ENCODE data around the gene DIS3L2.

Gene DIS3L2

DNA sequence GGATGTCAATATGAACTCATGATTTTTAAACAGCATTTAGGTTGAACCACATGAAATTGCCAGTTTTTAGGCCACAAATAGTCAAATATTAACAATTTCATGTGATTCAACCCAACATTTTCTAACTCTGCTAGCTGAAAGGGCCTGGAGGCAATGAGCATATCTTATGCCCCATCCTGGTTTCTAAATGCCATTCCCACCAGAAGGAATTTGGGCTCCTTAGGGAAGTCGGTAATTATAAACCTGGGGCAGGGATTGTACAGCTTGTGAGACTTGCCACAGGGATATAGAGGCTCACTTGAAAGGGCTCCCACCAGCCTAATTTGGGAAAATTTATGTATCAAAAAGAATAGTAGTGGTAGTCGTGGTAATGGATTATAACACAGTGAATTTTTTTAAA is 238.7 kb downstream of the DIS3L2 start:
- DNase-seq, result no peak

DNA sequence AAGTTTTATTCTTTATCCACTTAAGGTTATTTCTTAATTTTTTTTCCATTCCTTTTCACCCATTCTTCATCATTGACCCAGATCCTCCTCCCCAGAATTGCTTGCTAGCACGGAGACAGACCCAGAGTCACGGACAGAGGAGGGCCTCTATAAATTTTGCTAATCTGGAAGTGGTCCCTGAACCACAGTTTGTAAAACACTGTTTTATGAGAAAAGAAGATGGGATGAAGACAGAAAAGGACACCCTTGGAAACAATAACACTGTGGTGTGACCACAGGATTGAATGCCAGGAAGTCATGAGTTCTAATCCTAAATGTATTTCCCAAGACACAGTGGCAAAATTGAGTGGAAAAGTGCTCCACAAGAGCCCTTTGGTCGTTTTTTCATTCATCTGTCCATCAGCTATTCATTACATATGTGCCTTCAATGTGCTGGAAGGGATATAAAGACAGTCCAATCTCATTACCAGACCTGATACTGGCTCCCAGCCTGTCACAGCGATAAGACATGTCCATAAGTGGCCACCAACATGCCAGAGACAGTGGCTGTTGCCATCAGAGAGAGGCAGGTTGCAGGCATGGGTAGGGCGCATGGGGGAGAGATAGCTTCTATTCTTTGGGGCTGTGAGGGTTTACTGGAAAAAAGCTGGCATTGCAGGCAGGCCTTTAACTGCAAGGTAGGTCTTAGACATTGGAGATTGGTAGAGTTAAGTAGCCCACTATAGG is 241.8 kb downstream of the DIS3L2 start:
- DNase-seq, result no peak

- no peak for DNase-seq
Observed at GRCh38 chr2:232203936-232204335, 242.4 kb downstream of the DIS3L2 start.

- DNase-seq, result no peak
Observed at GRCh38 chr2:232204457-232204931, 243.0 kb downstream of the DIS3L2 start.

DNA sequence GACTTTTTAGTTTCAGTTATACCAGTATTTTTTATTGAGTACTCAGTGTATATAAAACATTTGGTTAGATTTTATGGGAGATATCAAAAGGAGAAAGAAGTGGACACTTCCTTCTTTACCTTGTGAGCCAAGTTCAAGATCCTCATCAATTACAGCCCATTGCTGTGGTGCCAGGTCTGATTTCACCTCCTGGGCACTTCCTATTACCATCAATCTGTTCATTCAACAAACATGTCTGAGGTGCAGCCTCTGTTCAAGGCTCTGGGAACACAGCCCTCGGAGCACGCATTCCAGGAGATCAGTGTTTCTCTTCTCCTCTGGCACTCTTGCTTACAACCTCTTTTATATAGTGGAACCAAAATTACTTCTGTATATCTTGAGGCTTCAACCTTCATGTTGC is 245.7 kb downstream of the DIS3L2 start:
- DNase-seq, result no peak

DNA sequence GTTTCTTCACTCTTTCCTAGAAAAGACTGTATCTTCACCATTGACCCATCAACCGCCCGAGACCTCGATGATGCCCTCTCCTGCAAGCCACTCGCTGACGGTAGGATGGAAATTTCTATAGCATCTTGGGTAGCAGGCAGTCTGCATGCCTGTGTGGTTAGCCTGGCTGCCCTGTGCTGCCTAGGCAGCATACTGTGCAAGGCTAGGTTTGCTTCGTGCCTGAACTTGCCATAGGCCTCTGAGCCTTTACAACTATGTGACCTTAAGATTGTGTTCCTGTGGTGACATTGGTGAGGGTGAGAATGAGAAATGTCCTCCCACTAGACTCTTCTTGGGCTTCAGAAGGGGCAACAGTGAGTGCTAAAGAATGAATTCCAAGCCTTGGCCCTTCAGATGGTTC is 248.8 kb downstream of the DIS3L2 start:
- DNase-seq, result no peak

DNA sequence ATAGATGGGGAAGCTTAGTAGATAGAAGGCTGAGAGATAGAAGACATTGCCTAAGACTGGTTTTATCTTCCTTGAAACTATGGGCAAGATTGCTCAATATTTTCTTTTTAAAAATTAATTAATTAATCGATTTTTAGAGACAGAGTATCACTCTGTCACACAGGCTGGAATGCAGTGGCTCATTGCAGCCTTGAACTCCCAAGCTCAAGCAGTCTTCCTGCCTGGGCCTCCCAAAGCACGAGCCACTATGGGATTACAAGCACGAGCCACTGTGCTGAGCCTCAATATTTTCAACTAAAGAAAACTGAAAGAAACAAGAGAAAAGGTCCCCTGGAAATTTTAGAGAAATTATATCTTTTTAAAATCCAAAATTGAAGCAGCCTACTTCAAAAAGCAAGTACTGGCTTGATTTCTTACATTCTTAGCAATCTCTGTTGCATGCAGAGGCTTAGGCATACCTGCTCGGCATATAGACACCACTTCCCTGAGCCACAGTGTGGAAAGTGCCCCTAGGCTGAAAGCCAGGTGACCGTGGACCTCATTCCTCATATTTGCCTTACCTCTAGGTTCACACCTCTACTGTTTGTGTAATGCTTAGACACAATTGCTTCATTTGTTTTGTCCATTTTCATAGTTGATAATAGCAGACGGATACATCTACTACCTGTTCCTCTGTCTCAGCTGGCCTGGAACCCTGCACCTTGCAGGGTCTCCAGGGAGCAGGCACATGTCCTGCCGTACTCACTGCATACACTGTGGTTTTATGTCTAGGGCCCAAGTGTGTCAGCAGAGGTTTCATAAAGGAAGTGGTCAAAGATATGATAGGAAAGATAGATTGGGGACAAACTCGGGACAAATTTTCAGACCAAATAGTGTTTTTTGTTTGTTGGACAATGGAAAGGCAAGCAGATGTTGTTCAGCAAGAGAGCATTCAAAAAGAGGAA is 250.5 kb downstream of the DIS3L2 start:
- peak; percentile 3 for DNase-seq

DNA sequence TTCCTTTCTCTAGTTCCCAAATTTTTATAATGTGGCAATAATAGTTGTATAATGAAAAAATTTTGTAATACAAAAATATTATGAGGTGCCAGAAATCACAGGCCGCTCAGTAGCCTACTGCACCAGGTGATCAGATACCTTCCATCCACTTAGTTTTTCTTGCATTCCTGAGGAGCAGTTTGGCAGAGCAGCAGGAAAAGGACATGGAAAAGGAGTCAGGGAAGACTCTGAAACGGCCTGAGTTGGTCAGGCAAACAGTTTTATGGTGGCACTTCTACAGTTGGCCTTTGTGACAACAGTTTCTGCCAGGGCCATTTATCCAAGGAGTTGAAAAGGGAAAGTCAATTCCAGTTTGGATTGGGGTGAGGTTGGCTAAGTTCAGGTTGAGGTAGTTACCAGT is 251.7 kb downstream of the DIS3L2 start:
- no peak for DNase-seq

DNA sequence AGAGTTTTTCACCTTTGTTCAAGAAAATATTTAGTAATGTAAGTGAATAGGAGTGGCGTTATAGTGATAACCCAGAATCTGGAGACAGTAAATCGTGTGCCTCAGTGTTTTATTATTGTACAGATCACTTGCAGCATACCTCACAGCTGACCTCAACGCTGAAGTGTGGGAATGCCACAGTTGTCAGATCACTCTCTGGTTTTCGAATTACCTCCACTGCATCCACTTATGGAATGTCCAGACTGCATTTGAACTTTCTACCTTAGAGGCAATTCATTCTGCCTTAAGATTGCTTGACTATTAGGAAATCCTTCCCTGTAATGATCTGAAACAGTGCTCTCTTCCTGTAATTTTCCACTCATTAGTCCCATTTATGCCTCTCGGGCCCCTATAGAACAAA is 252.5 kb downstream of the DIS3L2 start:
- no peak for DNase-seq

DNA sequence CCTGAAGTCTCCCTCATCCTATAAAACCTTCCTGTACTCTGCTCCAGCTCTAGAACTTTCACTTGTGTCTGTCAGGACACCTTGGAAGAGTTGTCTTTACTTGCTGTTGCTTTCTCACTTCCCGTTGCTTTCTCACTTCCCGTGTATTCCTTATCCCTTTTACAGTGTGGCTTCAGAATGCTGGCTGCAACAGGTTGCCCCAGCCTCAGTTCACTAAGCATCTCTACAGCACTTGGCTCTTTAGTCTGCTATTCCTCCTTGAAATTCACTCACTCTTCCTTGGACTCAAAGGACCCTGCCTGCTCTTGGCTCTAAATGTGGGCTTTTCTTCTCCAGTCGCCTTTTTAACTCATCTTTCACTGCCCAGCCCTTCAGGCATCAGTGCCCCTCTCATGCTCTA is 254.5 kb downstream of the DIS3L2 start:
- DNase-seq, result no peak

GRCh38 chr2:232218778-232219495 is 257.4 kb downstream of the DIS3L2 start:
- DNase-seq, result no peak

DNA sequence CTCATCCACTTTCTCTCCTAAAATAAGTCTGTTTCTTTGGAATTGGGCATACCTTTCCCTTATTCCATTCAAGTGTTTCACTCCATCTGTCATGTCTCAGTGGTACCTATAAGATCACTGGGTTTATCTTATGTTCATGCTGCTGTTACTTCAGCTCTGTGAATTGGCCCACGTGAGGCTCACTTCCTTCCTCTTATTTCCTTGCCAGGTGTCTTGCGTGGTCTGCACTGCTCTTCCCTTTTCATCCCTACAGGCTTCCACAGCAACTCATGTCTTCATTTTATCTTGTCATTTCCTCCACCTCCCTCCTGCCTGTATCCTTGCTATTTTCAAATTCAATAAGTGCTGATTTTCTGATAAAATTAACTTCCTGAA is 258.0 kb downstream of the DIS3L2 start:
- DNase-seq, result no peak

DNA sequence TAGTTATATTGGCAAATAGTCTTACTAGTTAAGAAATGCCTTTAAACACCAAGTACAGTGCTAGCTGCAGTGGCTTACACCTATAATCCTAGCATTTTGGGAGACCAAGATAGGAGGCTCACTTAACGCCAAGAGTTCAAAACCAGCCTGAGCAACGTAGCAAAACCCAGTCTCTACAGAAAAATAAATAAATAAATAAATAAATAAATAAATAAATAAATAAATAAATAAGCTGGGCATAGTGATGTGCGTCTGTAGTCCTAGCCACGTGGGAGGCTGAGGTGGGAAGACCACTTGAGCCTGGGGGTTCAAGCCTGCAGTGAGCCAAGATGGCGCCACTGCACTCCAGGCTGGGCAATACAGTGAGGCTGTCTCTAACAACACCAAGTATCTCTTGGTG is 258.4 kb downstream of the DIS3L2 start:
- no peak for DNase-seq

DNA sequence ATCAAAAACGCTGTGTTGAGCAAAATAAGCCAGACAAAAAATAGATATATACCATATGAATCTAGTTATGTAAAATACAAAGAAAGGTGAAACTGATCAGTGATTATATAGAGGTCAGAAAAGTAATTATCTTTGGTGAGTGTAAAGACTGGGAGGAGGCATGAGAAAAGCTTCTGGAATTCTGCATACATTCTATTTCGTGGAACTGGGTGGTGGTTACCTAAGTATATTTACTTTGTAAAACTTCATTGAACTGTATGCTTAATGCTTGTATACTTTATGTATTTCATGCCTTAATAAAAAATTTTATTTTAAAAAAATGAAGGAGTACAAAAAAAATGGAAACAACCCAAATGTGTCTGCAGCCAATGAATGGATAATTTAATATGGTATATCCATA is 263.9 kb downstream of the DIS3L2 start:
- no peak for DNase-seq

DNA sequence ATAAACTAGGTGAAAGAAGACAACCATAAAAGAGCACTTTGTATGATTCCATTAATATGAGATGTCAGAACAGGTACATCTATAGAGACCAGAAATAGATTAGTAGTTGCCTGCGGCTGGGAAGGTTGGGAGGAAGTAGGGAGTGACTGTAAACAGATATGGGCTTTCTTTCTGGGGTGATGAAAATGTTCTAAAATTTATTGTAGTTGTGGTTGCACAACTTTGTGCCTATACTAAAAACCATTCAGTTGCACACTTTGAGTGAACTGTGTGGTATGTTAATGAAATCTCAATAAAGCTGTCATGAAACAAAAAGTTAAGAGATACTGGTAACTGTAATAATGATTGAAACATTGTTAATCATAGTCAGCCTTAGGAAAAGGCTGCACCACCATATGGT is 264.4 kb downstream of the DIS3L2 start:
- no peak for DNase-seq

- no peak for DNase-seq
Observed at GRCh38 chr2:232228332-232228731, 266.8 kb downstream of the DIS3L2 start.

- DNase-seq, result no peak
Observed at GRCh38 chr2:232228971-232229894, 267.7 kb downstream of the DIS3L2 start.

GRCh38 chr2:232229911-232230310 is 268.4 kb downstream of the DIS3L2 start:
- DNase-seq, result no peak

- peak; percentile 14 for DNase-seq
Observed at GRCh38 chr2:232230560-232230959, 269.0 kb downstream of the DIS3L2 start.

DNA sequence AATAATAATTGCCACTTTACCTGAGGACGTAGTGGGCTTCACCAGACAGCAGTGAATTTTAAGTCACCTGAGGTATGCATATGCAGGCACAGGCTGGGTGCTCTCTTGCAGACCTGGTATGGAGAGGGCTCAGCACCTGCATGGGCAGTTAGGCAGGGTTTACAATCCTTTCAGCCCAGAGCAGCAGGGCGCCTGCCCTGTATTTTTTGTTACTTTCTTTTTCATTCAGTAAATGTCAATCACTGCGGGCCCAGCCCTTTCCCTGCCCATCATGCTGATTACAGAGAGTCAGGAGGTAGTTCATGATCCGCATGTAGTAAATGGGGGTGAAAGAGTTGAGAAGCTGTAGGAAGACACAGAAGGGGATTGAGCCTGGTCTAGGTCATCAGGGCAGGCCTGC is 270.0 kb downstream of the DIS3L2 start:
- DNase-seq, result no peak

DNA sequence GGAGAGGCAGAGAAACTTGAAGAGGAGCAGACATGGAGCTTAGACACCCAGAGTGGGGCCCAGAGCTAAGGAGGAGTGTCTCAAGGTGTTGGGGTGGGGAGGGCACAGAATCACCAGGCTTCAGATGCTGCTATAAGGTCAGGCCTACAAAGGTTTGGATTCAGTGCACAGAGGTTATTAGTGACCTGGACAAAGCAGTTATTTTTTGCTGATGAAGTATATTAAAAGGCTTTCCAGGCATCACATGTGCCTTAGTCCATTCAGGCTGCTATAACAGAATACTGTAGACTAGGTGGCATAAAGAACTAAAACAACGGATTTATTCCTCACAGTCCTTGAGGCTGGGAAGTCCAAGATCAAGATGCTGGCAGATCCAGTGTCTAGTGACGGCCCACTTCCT is 271.4 kb downstream of the DIS3L2 start:
- no peak for DNase-seq

DNA sequence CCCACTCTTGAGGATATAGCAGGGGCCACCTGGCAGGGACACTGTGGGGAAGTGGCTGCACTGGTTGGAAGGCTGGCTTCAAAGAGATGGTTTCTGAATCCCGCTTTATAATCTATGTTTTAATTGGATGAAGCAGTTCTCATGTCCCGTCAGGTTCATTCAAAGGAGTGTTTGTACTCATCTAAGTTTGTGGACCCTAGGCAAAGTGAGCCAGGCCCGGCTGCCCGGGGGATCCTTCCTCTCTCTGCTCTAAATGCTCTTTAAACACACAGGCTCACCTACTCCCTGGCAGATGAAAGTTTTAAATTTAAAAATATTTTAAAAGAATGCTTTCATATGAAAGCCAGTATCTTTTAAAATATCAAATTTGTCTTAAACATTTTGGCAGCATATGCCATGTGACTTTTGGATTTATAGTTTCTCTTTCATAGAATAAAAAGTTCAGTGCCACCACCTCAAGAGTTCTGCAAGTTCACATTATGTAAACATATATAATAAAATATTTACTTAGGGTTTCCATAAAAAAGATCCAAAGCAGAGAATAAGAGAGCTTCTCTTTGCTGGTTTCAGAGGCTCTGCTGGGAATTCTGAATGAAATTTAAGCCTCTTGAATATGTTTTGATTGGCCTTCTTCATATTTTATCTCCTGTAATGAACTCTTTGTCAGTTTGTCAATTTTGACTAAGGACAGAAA is 273.6 kb downstream of the DIS3L2 start:
- DNase-seq, result no peak

Measured in activated CD4-positive, alpha-beta T cell treated with anti-CD3 and anti-CD28 coated beads, Interleukin-2, amount 50 U/mL, for 16 hours (primary cell).